Eye (tissue), 1 donor: ENCODE measurements around the gene PRKCH.
A peak's percentile ranks its signal among the peaks of the same experiment; 100 is the strongest.

Experiments used
- DNase-seq: peaks from one replicate; pipeline ENCODE4 v3.0.0-alpha.2; 2015

Gene PRKCH

GRCh38 chr14:61434311-61434710 lies 112.9 kb downstream of the PRKCH start:
- DNase-seq = no peak

- DNase-seq = no peak
These were observed 114.4 kb downstream of the PRKCH start for GRCh38 chr14:61435563-61436337.

- DNase-seq = no peak
These were observed 116.0 kb downstream of the PRKCH start for GRCh38 chr14:61437381-61437780.

GRCh38 chr14:61438036-61438435 lies 116.7 kb downstream of the PRKCH start:
- no peak for DNase-seq

GRCh38 chr14:61438497-61438859 lies 117.1 kb downstream of the PRKCH start:
- no peak for DNase-seq

GRCh38 chr14:61438860-61439765 lies 117.7 kb downstream of the PRKCH start:
- DNase-seq = no peak

GRCh38 chr14:61439779-61440418 lies 118.5 kb downstream of the PRKCH start:
- DNase-seq = no peak

GRCh38 chr14:61443481-61443880 lies 122.1 kb downstream of the PRKCH start:
- no peak for DNase-seq

- DNase-seq = no peak
These were observed 122.9 kb downstream of the PRKCH start for GRCh38 chr14:61444215-61444768.

GRCh38 chr14:61451491-61451890 lies 130.1 kb downstream of the PRKCH start:
- no peak for DNase-seq

GRCh38 chr14:61451891-61452400 lies 130.6 kb downstream of the PRKCH start:
- no peak for DNase-seq

- DNase-seq = no peak
These were observed 131.1 kb downstream of the PRKCH start for GRCh38 chr14:61452452-61452851.

GRCh38 chr14:61453103-61453767 lies 131.9 kb downstream of the PRKCH start:
- no peak for DNase-seq

GRCh38 chr14:61454545-61454944 lies 133.2 kb downstream of the PRKCH start:
- no peak for DNase-seq

GRCh38 chr14:61455351-61455750 lies 134.0 kb downstream of the PRKCH start:
- no peak for DNase-seq

- peak; percentile 93 for DNase-seq
These were observed 135.3 kb downstream of the PRKCH start for GRCh38 chr14:61456720-61457119.

GRCh38 chr14:61458766-61459165 lies 137.4 kb downstream of the PRKCH start:
- no peak for DNase-seq

- no peak for DNase-seq
These were observed 137.8 kb downstream of the PRKCH start for GRCh38 chr14:61459229-61459628.

- DNase-seq = no peak
These were observed 138.7 kb downstream of the PRKCH start for GRCh38 chr14:61460063-61460462.

GRCh38 chr14:61460718-61461611 lies 139.6 kb downstream of the PRKCH start:
- no peak for DNase-seq

- DNase-seq = peak; percentile 95
These were observed 140.5 kb downstream of the PRKCH start for GRCh38 chr14:61461808-61462275.
